ENCODE results near the gene BAIAP3. TPM values are rescaled to one million over a fixed set of nuclear protein-coding genes. Genes with fewer than 3 reads are reported as not detected.
A peak's percentile ranks its signal among the peaks of the same experiment; 100 is the strongest.

Gene BAIAP3
- total and polyA plus RNA-seq, 2 of the 4 experiments (the other 2 are of a cell fraction) = 0.36 to 0.65 TPM

- no peak overlapping the region for H3K18ac ChIP-seq (ENCODE audit: low read depth, low read length)
- WGBS, 2 experiments (ENCODE audit: extremely low coverage in 2 of 2, insufficient read length in 1 of 2) = 100% methylated on average over 1 of the region's 10 CpGs; no CpG with 5 or more reads in 1 of the 2 experiments
- no peak overlapping the region for H3K4me3 ChIP-seq (ENCODE audit: insufficient read depth, low read depth, low read length)
- no peak overlapping the region for H4K91ac ChIP-seq (ENCODE audit: insufficient read depth, low read depth, low read length)
- no peaks in the 10 kb centered on the region for H3K9me3 ChIP-seq (ENCODE audit: control insufficient read depth, insufficient read depth, low read length)
- H3K4me1 ChIP-seq (ENCODE audit: control insufficient read depth, insufficient read depth, low read length) = peaks cover 11% of the 10 kb centered on the region
- H2BK20ac ChIP-seq (ENCODE audit: low read depth, low read length) = no peak overlapping the region
- H2AK5ac ChIP-seq (ENCODE audit: low read depth, low read length) = no peak overlapping the region; the same call in 1 of the 2 replicates
- ChIA-PET CTCF (interaction anchor here (0.7 kb wide), 1 partner anchor 1183 kb away, joined by 4 read pairs; no protein-coding TSS in a partner anchor), POLR2A (ENCODE audit: unreplicated experiment) (interaction anchor here (0.6 kb wide), 1 partner anchor 64 kb away, joined by 7 read pairs; no protein-coding TSS in a partner anchor)
- peaks cover 9 to 30% of the 10 kb centered on the region in 2 experiments for H3K79me1 ChIP-seq (ENCODE audit: low read depth in 1 of 2, low read length in 2 of 2)
- H3K4ac ChIP-seq (ENCODE audit: low read depth, low read length) = no peak overlapping the region
- H4K8ac ChIP-seq (ENCODE audit: low read depth in 2 of 2, low read length in 2 of 2) = no peak overlapping the region
- H4K5ac ChIP-seq (ENCODE audit: low read depth, low read length) = no peak overlapping the region
- H3K9ac ChIP-seq (ENCODE audit: low read depth, low read length) = no peak overlapping the region
- BruUV-seq (replicated peaks) = no TSS peak
- H3K36me3 ChIP-seq (ENCODE audit: control insufficient read depth, insufficient read depth, low read length) = peaks cover 25% of the 10 kb centered on the region
- dilution Hi-C loops (cut with HindIII; ENCODE audit: low sequenced_read_pairs, unreplicated experiment) (no loop called here), in situ Hi-C loops (cut with MboI; ENCODE audit: low sequenced_read_pairs) (no loop called here), intact Hi-C loops (cut with micrococcal nuclease) (no loop called here)
- 0 out of 2 replicates have a peak, but pooled peaks cover 6% of the 10 kb centered on the region for H3K9me1 ChIP-seq (ENCODE audit: insufficient read depth, low read length)
- H2BK120ac ChIP-seq (ENCODE audit: low read depth, low read length) = no peak overlapping the region
- no peak overlapping the region for H3K23ac ChIP-seq (ENCODE audit: low read depth, low read length)
- H2AFZ ChIP-seq (replicated peaks; ENCODE audit: low read length, poor library complexity) = no peak overlapping the region
- no peak overlapping the region for H2BK5ac ChIP-seq (ENCODE audit: low read depth, low read length, poor library complexity, severe bottlenecking)
- H3K27me3 ChIP-seq (ENCODE audit: control insufficient read depth, insufficient read depth, low read length) = no peaks in the 10 kb centered on the region
- peak overlapping the region; percentile 9 for H2AK9ac ChIP-seq (replicated peaks; ENCODE audit: low read depth, low read length, poor library complexity)
- ATAC-seq (ENCODE audit: low read depth) = no peak
- no peaks in the 10 kb centered on the region; the same call in 1 of the 2 replicates for H4K20me1 ChIP-seq (ENCODE audit: insufficient read depth, low read length)
- TF ChIP-seq CEBPB (IDR thresholded peaks at IDR 0.05; ENCODE audit: low read depth, low read length) (no peak), USF2 (IDR thresholded peaks at IDR 0.05; ENCODE audit: low read depth, low read length) (no peak), SMC3 (IDR thresholded peaks at IDR 0.05; ENCODE audit: low read depth, low read length) (no peak), RCOR1 (IDR thresholded peaks at IDR 0.05; ENCODE audit: insufficient replicate concordance, low read length) (no peak), MXI1 (IDR thresholded peaks at IDR 0.05; ENCODE audit: borderline replicate concordance, low read depth, low read length) (no peak), POLR2A (IDR thresholded peaks at IDR 0.05; ENCODE audit: low read depth, low read length) (no peak), FOS (IDR thresholded peaks at IDR 0.05; ENCODE audit: low read depth, low read length) (no peak), MAZ (IDR thresholded peaks at IDR 0.05; ENCODE audit: borderline replicate concordance, low read depth, low read length) (no peak), CTCF (conservative IDR thresholded peaks at IDR 0.05; ENCODE audit: low read depth, low read length) (no peak), NFE2L2 (IDR thresholded peaks at IDR 0.05; ENCODE audit: low read depth, low read length) (no peak), BHLHE40 (IDR thresholded peaks at IDR 0.05; ENCODE audit: low read depth, low read length) (no peak), RAD21 (IDR thresholded peaks at IDR 0.05; ENCODE audit: low read length) (no peak), CHD1 (IDR thresholded peaks at IDR 0.05; ENCODE audit: low read depth, low read length) (no peak)
- TF ChIP-seq, protein P1, sequence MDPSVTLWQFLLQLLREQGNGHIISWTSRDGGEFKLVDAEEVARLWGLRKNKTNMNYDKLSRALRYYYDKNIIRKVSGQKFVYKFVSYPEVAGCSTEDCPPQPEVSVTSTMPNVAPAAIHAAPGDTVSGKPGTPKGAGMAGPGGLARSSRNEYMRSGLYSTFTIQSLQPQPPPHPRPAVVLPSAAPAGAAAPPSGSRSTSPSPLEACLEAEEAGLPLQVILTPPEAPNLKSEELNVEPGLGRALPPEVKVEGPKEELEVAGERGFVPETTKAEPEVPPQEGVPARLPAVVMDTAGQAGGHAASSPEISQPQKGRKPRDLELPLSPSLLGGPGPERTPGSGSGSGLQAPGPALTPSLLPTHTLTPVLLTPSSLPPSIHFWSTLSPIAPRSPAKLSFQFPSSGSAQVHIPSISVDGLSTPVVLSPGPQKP (IDR thresholded peaks at IDR 0.05; ENCODE audit: borderline replicate concordance, low read depth, low read length) = no peak
- no peak overlapping the region for H3K27ac ChIP-seq (ENCODE audit: insufficient read depth, low read length)
- no peak for DNase-seq
- H2BK15ac ChIP-seq (ENCODE audit: low read depth, low read length) = no peak overlapping the region
- H3K56ac ChIP-seq (ENCODE audit: extremely low read depth, insufficient read depth, low read length) = no peak overlapping the region
- no peak overlapping the region for H3K14ac ChIP-seq (replicated peaks; ENCODE audit: low read depth, low read length)
- no peak overlapping the region for H3K4me2 ChIP-seq (ENCODE audit: low read depth, low read length)
Measured at GRCh38 chr16:1380195-1380594, 46.8 kb downstream of the BAIAP3 start.

Data from IMR-90 (cell line).